CD4-positive, alpha-beta T cell treated with Interleukin-15 for 4 hours (primary cell): Measurements from ENCODE around the gene DHRS12.
"Not testable (repeated sequence)": the region's sequence is repeated elsewhere in the genome, so short reads cannot be mapped to it uniquely, and the experiment has no call there.

Experiments
- DNase-seq: peaks from one replicate; pipeline ENCODE4 v3.0.0-alpha.2; 2020; ENCODE audit warnings: low spot score

Gene DHRS12

DNA sequence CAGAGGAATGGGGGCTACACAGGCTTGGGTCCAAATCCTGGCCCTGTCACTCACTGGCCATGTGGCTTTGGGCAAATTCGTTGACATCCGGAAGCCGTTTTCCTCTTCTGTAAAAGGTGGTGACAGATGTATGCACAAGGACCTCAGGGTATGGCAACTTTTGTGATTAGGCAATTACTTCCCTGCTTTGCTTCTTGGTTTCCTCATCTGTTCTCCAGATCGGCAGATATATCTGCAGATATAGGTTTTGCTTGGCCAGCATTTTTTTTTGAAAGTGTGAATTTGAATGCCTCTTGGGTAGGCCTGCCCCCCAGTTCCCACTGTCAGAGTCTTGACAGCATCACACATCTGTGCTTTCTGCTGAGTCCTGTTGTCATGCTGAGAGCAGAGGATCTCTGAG is 23.3 kb upstream of the DHRS12 start:
- DNase-seq = no peak

DNA sequence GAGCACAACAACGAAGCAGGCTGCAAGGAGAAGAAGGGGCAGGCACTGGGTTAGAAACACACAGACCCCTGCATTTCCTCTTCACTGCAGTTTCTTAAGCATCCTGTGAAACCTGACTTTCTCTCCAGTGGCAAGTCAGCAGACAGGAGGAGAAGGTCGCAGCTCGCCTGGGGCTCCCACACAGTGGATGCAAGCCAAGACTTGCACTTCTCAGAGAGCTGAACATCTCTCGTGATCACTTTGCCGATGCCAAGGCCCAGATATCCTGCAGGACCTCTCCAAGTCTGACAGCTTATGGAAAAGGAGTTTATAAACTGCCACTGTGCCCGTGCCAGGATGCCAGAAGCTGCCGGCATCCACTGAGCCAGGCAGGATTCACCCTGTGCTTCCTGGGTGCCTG is 22.6 kb upstream of the DHRS12 start:
- DNase-seq = no peak

DNA sequence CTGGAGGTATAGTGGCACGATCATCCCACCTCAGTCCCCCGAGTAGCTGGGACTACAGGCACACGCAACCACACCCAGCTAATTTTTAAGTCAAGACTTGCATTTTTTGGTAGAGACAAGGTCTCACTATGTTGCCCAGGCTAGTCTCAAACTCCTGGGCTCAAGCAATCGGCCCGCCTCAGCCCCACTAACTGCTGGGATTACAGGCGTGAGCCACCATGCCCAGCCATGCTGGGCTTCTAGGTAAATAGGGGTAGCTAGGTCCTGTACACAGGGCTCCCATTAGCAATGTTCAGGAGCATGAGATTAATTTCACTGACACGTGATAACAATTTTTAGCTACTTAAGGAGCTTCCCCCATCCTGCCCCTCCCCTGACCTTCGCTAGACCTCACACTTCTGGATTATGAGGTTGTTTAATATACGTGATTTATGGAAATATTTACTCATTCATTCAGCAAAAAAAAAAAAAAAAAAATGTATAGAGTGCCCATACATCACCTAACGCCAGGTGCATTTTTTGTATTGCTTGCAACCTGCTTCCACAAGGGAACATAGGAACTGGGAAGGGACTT is 21.8 kb upstream of the DHRS12 start:
- no peak for DNase-seq

DNA sequence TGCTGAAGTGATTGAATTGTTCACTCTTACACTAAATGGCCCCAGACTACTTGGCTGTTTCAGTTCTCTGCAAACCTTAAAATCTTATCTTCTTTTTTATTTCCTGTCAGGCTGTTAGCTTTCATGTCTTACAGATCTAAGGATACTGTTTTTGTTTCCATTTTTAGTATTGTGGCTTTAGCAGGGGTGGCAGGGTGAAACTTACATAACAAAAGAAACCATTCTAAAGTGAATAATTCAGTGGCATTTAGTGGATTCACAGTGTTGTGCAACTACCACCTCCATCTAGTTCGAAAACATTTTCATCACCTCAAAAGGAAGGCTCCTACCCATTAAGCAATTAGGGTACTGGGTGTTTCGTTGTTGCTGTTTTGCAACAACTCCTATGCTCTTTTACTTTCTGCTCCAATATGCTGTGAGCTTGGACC is 21.2 kb upstream of the DHRS12 start:
- peak; percentile 65 for DNase-seq

DNA sequence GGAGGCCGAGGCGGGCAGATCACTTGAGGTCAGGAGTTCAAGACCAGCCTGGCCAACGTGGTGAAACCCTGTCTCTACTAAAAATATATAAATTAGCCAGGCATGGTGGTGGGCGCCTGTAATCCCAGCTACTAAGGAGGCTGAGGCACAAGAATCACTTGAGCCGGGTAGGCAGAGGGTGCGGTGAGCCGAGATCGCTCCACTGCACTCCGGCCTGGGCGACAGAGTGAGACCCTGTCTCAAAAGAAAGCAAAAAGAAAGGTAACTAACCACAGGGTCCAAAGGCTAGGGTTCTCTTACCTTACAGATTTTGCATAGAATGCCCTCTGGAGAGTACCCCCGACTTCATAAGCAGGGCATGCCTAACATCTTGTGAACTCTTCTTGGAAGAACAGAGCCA is 20.7 kb upstream of the DHRS12 start:
- DNase-seq = not testable (repeated sequence)

DNA sequence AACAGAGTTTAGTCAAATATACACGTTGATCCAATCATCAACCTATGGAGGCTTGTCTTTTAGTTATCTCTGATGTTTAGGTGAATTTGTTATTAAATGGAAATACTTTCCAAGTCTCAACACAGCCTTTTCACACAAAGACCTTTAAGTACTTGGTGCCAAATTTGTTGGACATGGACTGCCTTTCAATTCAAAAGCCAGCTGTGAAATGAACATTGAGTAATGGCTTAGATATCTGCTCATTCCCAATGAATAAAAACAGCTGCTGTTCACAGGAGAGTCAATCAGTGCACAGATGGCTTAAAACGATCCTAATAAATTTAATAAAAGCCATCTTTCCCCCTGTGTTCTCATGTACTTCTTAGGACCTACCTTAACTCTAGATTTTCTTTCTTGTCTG is 19.9 kb upstream of the DHRS12 start:
- no peak for DNase-seq

DNA sequence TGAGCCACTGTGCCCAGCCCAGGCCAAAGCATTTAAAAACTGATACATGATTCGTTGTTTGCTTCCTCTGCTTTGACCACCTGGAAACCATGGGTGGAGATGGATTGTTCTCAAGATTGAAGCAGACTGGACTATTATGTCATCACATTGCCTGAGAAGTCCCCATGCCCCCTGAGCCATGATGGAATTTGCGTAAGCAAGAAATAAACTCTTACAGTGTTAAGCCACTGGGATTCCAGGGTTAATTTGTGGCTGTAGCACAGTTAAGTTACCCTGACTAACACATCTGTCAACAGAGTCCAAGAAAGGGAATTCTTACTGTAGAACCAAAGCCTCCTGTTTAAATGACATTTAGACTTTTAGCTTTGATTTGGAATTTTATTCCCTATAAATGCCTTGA is 19.4 kb upstream of the DHRS12 start:
- no peak for DNase-seq

DNA sequence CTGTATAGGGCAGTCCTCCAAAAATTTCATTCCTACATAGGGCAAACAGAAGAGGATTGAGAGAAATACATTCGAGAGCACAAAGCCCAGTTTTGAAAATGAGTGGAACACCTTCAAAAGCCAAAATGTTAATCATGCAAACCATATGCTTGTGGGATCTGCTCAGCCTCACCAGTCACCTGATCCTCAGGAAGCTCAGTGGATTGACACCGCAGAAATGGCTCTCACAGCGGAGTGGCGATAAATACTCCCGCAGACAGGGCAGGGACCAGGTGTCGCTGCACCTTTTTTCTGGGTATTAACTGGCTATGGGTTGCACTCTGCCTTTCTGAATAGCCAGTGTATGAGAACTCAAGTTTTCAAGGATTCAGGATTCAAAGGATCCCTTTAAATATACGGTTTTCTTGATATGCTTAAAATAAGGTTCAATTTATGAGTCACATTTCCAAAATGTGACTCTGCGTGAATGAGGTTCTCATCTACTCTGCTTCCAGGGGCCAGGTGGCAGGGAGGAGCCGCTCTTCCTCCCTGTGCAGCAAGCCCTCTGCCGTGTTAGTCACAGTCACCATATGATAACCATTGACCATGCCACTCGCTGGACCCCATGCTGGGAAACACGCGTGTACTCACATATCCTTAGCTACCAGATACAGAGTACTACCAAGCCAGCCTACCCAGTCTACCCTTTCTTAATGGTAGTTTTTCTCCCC is 18.3 kb upstream of the DHRS12 start:
- DNase-seq = peak; percentile 37

DNA sequence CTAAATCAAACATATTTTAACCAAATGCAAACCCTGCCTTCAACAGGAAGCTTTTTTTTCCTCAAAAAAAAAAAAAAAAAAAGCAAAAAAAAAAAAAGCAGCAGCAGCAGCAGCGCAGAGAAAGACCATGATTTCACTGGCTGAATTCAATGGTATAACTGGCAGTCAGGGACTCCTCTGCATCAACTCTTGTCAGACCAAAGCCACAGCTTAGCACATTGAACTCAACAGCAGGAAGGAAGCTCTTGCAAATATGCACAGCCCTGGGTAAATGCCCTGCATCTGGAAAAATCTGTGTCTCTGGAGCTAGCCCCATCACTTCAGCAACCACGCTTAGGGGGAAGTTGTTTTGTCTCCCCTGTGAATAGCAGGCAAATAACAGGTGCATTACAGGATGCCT is 17.6 kb upstream of the DHRS12 start:
- DNase-seq = peak; percentile 41

DNA sequence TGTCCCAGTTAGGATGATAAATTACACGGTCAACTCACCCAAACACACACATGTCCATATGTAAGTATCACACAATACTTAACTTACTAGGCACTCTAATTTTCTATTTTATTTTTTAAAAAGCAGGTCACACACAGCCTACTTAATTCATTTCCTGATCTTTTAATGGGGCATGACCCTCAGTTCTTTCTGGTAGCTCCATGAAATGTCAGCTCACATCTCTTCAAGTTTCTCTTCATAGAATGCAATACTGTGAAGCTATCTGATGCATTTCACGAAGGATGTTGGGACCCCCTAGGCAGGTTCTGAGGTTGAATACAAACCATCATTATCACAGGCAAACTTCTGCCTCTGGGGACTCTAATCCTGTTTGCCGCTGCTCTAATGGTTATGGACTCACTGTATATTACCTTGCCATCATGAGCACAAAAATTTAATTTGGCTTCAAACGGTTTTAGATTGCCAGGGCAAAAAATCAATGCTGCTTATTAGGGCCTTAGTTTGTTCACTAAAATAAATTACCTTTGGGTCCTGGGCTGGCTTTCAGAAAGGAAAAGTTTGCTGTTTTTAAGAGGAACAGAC is 16.1 kb upstream of the DHRS12 start:
- DNase-seq = no peak

DNA sequence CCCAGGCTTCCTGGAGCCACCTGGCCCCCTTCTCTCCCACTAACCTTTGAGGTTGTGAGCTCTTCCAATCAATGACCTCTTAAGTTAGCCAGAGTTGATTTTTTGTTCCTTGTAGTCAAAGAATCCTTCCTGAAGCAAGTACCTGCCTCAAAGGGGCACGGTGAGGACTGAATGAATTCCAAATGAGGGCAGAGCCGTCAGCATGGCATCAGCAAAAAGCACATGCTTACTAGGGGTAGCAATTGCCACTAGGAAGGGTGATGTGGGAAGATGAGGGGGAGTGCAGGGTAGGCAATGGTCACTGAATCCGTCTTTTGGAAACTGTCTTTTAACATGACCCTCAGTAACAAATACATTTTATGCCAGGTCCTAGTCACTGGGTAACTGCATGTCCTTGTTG is 15.6 kb upstream of the DHRS12 start:
- no peak for DNase-seq

DNA sequence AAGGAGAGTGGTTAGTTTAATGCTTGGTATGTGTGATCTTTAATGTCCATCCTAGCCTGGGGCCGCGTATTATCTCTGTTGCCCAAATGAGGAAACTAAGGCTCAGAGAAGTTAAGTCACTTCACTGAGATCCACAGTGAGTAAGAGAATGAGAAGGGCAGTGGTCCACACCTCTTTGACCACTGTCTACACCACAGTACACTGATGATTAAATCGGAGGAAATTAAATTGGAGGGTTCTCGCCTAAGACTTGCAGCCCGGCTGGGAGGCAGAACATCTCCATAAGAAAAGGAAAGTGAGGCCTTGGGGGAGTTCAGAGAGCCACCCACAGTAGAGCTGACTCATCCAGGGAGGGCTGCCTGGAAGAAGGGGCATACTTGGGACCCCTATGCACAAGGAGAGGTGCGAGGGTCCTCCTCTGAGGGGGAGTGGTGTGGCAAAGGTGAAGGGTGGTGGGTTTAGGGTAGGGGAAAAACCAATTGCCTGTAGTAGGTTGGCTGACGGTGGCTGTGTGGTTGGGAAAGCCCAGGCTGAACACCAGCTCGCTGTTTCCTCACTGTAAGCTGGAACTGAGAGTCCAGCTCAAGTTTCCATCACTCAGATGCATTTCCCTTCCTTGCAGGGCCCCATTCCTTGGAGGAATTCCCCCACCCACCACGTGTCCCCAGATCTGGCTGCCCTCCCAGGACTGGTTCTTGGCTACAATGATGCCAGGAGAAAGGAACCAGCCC is 15.0 kb upstream of the DHRS12 start:
- DNase-seq = no peak

DNA sequence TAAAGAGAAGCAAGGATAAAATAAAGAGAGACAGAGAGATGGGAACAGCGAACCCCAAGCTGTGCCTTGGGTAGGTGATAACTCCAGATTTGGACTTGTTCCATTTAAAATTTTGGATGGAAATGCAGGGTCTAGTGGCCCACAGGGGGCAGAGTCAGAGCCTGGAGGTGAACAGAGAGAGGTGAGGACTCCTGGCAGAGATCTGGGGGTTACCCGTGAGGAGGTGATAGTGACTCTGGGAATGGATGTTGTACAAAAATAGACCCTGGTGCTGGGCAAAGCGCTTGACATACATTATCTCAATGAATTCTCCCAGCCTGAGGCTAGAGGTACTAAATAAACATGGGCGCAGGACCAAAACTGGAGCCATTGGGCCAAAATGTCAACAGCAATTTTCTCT is 14.3 kb upstream of the DHRS12 start:
- DNase-seq = no peak

DNA sequence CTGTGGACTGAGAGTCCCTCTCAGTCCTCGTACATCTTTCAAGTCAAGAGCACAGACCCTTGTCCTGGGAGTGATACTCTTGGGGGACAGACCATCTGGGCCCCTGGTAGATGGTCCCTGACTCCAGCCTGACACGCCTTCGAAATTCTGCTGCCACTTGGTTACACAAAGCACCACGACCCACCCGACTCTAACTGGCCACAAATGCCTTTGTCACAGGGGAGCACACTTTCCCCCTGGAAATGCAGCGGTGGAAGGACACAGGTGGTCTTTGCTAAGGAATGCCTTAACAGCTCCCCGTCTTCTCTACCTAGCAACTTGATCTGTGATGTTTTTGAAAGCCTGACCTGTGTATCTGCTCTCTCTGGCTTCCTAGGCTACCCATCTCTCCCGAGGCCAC is 13.8 kb upstream of the DHRS12 start:
- no peak for DNase-seq

DNA sequence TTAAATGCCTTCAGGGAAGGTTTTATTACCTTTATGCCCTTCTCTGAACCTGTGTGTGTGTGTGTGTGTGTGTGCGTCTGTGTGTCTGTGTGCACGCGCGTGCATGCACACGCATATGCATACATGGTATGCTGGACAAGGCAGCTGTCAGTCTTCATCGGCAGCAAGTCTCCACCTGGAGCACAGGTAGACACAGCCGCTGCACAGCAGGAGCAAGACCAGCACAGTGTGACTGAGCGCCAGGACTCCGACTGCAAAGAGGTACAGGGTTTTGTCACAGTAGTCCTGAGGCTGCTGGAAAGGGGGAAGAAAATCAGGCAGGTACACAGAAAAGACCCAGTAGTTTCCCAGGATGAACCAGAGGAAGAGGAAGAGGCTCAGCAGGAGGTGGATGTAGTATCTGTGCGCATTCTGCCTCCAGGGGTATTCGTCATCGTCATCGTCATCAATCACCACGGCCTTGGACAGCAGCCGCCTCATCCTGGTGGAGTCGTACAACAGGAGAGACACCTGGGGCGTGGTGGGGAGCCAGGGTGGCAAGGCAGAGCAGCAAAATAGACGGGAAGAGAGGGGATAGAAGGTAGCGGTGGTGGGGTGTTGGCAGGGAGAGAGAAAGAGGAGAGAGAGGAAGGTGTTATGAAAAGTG is 12.8 kb upstream of the DHRS12 start:
- no peak for DNase-seq

DNA sequence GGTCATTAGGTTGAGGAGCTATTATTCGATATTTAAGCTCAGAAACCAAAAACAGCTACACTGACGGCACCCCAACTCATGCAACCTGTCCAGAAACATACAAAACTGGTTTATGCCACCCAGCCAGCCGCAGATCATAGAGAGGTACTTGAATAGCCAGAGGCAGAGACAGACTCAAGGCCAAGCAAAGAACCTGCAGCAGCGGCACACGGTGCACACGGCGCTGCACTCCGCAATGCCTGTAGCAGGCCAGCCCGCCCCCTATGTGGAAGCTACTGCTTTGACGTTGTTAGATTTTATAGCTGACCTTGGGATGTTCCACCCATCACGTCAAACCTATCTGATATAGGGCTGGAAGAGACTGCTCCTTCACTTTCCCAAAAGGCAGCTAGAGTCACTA is 11.9 kb upstream of the DHRS12 start:
- no peak for DNase-seq

DNA sequence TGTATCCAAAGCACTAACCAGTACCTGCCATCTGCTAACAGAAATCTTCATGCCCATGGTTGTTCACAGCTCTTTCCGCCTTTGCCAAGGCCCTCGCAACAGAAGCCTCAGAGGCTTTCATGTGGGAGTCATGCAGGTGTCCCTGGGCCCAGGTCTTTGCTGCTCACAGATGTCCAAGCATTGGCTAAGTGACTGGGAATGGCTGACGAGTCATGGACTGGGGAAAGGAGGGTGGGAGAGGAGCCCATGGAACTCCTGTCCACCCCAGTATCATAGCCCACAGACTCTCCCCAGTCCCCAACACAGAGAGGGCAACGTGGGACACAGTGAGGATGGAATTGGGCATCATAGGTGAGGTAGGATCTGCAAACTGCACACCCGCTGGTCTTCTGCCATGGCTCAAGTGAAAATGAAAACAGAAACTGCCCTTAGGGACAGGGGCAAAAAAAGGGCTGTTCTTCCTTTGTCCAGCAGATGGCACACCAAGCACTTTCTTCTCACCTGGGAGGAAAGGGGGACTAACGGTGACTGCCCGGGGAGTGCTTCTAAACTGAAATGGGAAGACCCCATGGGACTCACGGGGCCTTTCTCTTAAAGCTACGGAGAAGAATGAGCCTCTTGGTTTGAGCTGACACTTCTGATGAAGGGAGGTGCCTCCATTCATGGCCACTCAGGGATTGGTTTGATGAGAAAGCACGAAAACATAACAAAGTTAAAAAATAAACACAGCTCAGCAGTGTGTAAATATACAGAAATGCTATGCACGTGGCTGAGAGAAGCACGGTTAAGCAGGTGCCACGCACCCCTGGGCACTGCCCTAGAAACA is 11.1 kb upstream of the DHRS12 start:
- DNase-seq = peak; percentile 81

DNA sequence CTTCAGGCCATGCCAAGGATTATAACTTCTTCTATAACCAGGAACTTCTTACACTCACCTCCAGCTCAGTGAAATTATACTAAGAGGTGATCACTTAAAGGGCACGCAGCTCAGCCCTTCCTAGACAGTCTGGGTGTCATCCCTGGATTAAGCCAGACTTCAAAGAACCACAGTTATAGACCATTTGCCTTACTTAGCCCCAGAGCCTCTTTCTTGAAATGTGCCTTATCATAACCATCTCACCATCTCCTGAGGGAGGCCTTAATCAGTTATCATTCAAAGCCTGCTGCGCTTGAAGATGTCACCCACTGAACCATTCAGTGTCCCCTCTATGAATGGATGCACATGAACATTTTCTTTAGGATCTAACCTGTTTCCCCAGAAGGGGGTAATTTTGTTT is 10.1 kb upstream of the DHRS12 start:
- DNase-seq = no peak

DNA sequence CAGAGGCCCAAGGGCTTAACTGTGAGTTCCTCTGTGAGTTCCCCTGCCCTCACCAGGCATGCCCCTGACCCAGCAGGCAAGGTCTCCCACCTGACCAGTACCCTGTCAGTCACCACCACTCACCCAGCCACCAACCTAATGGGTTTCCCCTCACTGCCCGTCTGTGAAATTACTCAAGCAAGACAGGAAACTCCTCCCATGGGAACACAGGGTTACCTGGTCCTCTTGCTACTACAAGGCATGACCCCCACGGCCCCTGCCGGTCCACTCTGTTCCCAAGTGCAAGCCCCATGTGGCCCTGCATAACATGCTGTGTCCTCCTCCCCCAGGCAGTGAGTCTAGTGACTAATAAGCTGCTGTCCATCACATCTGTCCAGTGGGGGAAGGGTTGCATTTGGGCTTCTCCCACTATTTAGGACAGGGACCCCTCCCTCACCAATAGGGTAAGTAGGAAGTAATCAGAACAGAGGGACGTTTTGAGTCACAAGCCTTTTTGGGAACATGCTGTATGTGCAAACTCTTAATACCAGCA is 8.0 kb upstream of the DHRS12 start:
- no peak for DNase-seq

DNA sequence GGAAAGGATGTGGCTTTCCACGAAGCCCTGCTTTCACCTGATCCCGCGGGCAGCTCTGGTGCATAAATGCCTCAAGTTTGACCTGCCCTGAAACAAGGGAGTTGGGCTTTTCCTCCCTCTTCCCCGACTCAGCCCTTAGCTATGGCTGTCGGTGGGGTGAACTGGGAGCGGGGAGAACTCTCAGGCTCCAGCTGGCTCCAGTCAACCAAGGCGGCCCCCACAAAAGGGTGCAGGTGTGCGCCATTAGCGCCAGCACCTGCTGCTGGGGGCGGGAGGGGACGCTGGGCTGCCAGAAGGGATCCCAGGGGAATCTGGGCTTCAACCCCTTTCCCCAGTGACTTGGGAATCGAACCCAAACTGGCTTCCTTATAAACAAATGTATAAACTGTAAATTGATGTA is 7.1 kb upstream of the DHRS12 start:
- DNase-seq = no peak

DNA sequence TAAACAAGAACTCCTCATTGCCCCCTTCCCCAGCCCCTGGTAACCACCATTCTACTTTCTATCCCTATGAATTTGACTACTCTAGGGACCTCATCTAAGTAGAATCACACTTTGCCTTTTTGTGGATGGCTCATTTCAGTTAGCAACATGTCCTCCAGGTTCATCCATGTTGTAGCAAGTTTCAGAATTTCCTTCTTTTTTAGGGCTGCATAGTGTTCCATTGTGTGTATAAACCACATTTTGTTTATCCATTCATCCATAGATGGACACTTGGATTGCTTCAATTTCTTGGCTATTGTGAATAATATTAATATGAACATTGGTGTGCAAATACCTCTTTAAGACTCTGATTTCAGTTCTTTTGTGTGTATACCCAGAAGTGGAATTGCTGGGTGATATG is 4.8 kb upstream of the DHRS12 start:
- no peak for DNase-seq

DNA sequence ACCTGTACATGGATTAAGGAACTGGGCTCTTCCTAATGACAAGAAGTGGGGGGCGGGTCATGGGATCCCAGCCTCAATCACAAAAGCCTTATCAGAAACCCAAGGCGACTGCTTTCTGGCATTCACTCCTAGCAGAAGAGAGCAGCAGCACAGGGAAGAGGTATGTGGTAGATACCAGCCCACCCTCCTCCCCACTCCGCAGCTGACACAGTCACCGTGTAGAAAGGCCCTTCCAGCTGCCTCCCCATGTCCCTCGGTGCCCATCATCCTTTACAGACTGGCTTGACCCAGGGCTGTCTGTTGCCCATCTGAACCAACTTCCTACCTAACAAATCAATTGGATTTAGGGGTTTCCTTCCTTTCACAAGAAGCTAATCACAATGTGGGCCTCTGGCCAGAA is 3.1 kb upstream of the DHRS12 start:
- no peak for DNase-seq
